ENCODE measurements around the gene SEPHS1. TPM values are rescaled to one million over a fixed set of nuclear protein-coding genes. Genes with fewer than 3 reads are reported as not detected.

SEPHS1 gene
- total and polyA plus RNA-seq, 2 donors (not counting 1 experiment from before 2014, with no cell fraction given) = 14.7 to 29.1 TPM

- peaks cover 2 to 65% of the 10 kb centered on the region in 2 experiments for H3K36me3 ChIP-seq (replicated peaks in 1 of 2; ENCODE audit: control extremely low read depth in 1 of 2, control insufficient read depth in 1 of 2, extremely low read depth in 1 of 2, insufficient read depth in 2 of 2, low read length in 1 of 2)
- ChIA-PET POLR2A (no interaction called here), CTCF (no interaction called here)
- Mint-ChIP-seq H3K4me1 (no peaks in the 10 kb centered on the region), H3K27ac (no peak overlapping the region), H3K9me3 (ENCODE audit: insufficient read depth) (no peaks in the 10 kb centered on the region), H3K4me3 (no peak overlapping the region), H3K27me3 (no peaks in the 10 kb centered on the region)
- H3K4me2 ChIP-seq (replicated peaks; ENCODE audit: low read depth, low read length, poor library complexity, severe bottlenecking) = no peak overlapping the region
- H2AFZ ChIP-seq (ENCODE audit: insufficient read depth, low read depth, low read length, poor library complexity, severe bottlenecking) = no peak overlapping the region
- DNase-seq (no peak), ATAC-seq (ENCODE audit: low read depth) (no peak)
- no peaks in the 10 kb centered on the region for H3K79me2 ChIP-seq (ENCODE audit: control insufficient read depth, insufficient read depth, low read length)
- 100% methylated on average over 3 of the region's 5 CpGs for WGBS (ENCODE audit: insufficient coverage)
- no peaks in the 10 kb centered on the region for H3K27me3 ChIP-seq (replicated peaks in 1 of 4; ENCODE audit: control extremely low read depth in 1 of 4, control insufficient read depth in 3 of 4, insufficient read depth in 4 of 4, low read length in 3 of 4)
- intact Hi-C loops (cut with micrococcal nuclease) = no loop called here
- no peaks in the 10 kb centered on the region for H3K9me3 ChIP-seq (ENCODE audit: control extremely low read depth in 1 of 3, control insufficient read depth in 2 of 3, insufficient read depth in 1 of 3, low read length in 2 of 3)
- no peaks in the 10 kb centered on the region for H4K20me1 ChIP-seq (ENCODE audit: control insufficient read depth, insufficient read depth, low read length, poor library complexity, severe bottlenecking)
- no peak overlapping the region for H3K9ac ChIP-seq (ENCODE audit: low read length)
- no peak overlapping the region for H3K27ac ChIP-seq (ENCODE audit: low read length in 2 of 2)
- no peaks in the 10 kb centered on the region for H3K4me1 ChIP-seq (ENCODE audit: control insufficient read depth in 2 of 2, insufficient read depth in 2 of 2, low read length in 2 of 2)
- TF ChIP-seq EZH2 (IDR thresholded peaks at IDR 0.05; ENCODE audit: borderline replicate concordance, insufficient read depth, low read depth, low read length, poor library complexity, severe bottlenecking) (no peak), CTCF (IDR thresholded peaks at IDR 0.05) (no peak)
- no peak overlapping the region for H3K4me3 ChIP-seq (ENCODE audit: control extremely low read depth in 1 of 5, extremely low read depth in 1 of 5, insufficient read depth in 1 of 5, low read depth in 2 of 5, low read length in 4 of 5)
These were observed 20.0 kb downstream of the SEPHS1 start for GRCh38 chr10:13328126-13328525.

- H3K27me3 Mint-ChIP-seq = no peaks in the 10 kb centered on the region
- ChIA-PET POLR2A (no interaction called here), CTCF (no interaction called here)
- Histone ChIP-seq H3K27me3 (replicated peaks in 1 of 4; ENCODE audit: control extremely low read depth in 1 of 4, control insufficient read depth in 3 of 4, insufficient read depth in 4 of 4, low read length in 3 of 4) (no peaks in the 10 kb centered on the region), H3K9ac (ENCODE audit: low read length) (no peak overlapping the region), H4K20me1 (ENCODE audit: control insufficient read depth, insufficient read depth, low read length, poor library complexity, severe bottlenecking) (no peaks in the 10 kb centered on the region), H3K79me2 (ENCODE audit: control insufficient read depth, insufficient read depth, low read length) (no peaks in the 10 kb centered on the region), H3K36me3 (replicated peaks in 1 of 2; ENCODE audit: control extremely low read depth in 1 of 2, control insufficient read depth in 1 of 2, extremely low read depth in 1 of 2, insufficient read depth in 2 of 2, low read length in 1 of 2) (peaks cover 4 to 68% of the 10 kb centered on the region in 2 experiments), H3K4me2 (replicated peaks; ENCODE audit: low read depth, low read length, poor library complexity, severe bottlenecking) (no peak overlapping the region), H3K27ac (ENCODE audit: low read length in 2 of 2) (no peak overlapping the region), H2AFZ (ENCODE audit: insufficient read depth, low read depth, low read length, poor library complexity, severe bottlenecking) (no peak overlapping the region), H3K4me3 (ENCODE audit: control extremely low read depth in 1 of 5, extremely low read depth in 1 of 5, insufficient read depth in 1 of 5, low read depth in 2 of 5, low read length in 4 of 5) (no peak overlapping the region), H3K4me1 (ENCODE audit: control insufficient read depth in 2 of 2, insufficient read depth in 2 of 2, low read length in 2 of 2) (no peaks in the 10 kb centered on the region), H3K9me3 (ENCODE audit: control extremely low read depth in 1 of 3, control insufficient read depth in 2 of 3, insufficient read depth in 1 of 3, low read length in 2 of 3) (no peaks in the 10 kb centered on the region)
- intact Hi-C loops (cut with micrococcal nuclease) = no loop called here
- no peaks in the 10 kb centered on the region for H3K4me1 Mint-ChIP-seq
- H3K9me3 Mint-ChIP-seq (ENCODE audit: insufficient read depth) = no peaks in the 10 kb centered on the region
- DNase-seq = no peak
- WGBS (ENCODE audit: insufficient coverage) = 85% methylated on average over 2 of the region's 3 CpGs
- no peak for TF ChIP-seq CTCF (IDR thresholded peaks at IDR 0.05)
- H3K4me3 Mint-ChIP-seq = no peak overlapping the region
- H3K27ac Mint-ChIP-seq = no peak overlapping the region
- ATAC-seq (ENCODE audit: low read depth) = no peak
These were observed 20.6 kb downstream of the SEPHS1 start for GRCh38 chr10:13327534-13327933.
